GM19193 (cell line): ENCODE data around the gene ENGASE.

ENCODE experiments used
- POLR2A ChIP-seq: IDR thresholded peaks from 4 replicates; pipeline ENCODE4 v1.6.1; 2011; ENCODE audit not compliant: insufficient read depth, insufficient read length; ENCODE audit errors: extremely low read depth

The ENGASE gene

DNA sequence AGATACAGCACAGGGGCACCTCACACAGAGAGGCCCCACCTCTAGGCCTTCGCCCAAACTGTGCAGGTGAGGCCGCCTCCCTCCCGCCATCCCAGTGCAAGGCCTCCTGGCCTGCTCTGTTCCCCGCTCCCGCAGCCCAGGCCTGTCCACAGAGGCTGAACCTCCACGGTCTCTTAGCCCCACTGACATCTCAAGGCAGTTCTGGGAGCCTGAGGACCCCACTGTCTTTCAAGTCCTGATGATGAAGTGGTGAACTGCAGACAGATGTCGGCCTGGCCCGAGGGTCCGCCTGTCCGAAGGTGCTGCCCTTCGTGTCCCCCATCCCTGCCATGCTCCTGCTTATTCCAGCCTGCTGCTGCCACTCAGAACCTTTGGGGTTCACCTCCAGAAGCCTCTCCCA lies 32.3 kb downstream of the ENGASE start:
- no peak for TF ChIP-seq POLR2A

DNA sequence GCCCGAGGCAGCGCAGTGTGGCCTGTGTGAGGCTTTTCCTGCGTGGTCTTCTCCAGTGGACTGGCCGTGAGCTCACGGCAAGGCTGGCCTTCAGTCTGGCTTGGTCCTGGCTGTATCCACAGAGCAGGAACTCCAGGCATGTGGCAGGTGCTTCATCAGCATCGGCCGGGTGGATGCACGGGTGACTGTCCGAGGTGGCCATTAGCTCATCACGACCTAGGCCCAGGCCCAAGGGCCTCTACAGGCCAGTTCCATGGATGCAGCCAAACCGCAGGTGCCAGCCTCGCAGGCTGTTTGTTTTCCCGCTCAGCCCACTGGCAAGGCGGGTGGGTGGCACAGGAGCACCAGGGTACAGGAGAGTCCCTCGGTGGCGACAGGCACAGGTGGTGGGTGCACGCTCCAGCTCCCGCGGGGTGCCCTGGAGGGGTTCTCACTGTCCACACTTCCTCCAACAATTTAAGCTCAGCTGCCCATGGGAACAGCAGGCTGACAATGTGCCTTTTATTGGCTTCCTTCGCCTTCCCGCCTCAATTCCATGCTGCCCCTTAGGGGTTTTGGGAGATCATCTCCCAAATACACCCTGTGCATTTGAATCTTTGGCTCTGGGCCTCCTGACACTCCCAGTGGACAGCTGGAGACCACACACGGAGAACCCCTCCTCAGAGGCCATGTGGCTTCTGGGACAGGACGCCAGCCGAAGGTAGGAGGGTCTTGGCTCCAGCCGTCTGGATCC lies 33.0 kb downstream of the ENGASE start:
- TF ChIP-seq POLR2A = no peak

DNA sequence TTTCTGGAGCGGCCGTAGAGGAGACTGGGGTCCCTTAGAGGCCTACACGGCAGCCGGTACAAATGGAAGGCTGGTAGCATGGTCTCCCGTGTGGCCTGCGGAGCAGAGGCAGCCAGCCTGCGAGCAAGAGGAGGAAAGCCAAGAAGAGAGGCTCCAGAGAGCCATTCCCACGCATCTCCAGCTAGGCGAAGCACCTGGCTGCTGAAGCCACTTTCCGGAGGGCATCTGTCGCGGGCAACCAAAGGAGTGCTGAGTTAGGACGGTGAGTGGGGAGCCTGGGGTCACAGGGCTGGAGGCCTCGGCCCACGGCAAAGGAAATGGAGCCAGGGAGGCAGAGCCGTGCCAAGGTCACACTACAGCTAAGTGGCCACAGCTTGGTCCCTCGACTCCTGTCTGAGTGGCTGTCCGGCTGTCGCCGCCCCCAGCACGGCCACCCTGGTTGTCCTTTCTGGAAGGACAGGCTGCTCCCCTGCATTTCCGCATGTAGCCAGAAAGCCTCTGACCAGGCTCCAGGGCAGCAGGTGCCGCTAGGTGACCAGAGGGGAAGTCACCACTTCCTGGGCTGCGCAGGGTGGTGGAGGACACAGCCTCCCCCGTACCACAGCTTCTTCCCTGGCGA lies 33.7 kb downstream of the ENGASE start:
- no peak for TF ChIP-seq POLR2A

DNA sequence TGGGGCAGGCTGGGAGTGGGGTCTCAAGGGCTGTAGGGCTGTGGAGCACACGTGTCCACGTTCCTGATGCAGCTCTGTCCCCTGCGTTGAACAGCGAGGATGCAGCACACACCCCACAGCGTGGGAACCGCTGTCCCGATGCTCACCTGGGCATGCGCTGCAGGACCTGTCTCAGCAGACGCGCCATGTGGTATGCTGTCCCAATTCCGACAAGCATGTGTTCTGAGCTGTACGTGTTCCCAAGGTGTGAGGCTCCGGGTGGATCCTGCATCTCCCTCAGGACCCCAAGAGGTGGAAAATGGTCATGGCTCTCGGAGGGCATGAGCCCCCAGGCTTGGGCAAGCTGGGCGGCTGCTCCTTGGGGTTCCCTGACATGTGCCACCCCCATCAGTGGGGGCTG lies 34.2 kb downstream of the ENGASE start:
- TF ChIP-seq POLR2A = no peak

DNA sequence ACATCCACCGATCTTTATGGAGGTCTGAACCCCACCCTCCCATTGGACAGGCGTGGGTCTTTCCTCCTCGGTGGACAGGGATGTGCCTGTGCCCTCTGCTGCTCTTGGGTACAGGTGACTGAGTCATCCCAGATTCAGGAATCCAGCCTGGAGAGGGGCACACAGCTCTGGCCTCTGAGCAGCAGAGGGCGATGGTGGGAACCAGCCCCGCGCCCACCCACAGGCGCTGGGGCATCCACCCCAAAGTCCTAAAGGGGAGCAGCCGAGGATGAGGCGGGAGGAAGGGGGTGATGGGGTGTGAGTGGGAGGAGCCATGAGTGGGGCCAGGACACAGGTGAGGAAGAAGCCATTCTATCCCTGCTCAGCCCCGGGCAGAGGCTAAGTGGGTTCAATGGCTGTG lies 35.0 kb downstream of the ENGASE start:
- TF ChIP-seq POLR2A = no peak

DNA sequence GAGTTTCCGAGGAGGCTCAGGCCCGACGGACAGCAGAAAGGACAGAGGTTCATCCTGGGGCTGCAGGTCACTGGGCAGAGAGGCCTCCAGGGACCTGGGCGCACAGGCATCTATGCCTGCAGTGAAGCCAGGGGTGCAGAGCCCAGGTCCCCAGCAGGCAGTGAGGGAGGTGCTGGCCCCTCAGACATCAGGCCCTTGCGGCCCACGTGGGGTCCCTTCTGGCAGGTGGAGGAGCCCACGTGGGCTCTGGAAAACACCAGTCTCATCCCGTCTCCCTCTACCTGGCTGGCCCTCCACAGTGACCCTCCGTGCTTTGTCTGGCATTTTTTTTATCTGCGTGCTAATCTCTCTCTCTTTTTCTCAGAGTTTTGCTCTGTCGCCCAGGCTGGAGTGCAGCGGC lies 36.5 kb downstream of the ENGASE start:
- TF ChIP-seq POLR2A = no peak

DNA sequence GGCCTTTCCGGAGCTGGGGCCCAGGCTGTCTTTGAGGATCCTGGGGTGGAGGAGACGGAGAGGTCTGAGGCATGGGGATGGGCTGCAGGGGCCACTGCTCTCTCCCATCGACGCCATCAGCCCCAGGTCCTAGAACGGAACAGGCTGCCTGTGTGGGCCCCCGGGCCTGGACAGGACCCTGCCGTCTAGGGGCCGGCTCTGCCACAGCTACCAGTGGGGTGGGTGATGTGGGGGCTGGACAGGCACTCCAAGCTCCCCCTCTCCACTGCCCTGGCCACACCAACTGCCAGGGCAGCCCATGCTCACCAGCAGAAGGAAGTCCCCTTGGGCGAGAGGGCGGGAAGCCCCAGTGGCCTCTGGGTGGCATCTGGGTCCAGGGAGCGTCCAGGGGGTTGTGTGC lies 37.8 kb downstream of the ENGASE start:
- no peak for TF ChIP-seq POLR2A

DNA sequence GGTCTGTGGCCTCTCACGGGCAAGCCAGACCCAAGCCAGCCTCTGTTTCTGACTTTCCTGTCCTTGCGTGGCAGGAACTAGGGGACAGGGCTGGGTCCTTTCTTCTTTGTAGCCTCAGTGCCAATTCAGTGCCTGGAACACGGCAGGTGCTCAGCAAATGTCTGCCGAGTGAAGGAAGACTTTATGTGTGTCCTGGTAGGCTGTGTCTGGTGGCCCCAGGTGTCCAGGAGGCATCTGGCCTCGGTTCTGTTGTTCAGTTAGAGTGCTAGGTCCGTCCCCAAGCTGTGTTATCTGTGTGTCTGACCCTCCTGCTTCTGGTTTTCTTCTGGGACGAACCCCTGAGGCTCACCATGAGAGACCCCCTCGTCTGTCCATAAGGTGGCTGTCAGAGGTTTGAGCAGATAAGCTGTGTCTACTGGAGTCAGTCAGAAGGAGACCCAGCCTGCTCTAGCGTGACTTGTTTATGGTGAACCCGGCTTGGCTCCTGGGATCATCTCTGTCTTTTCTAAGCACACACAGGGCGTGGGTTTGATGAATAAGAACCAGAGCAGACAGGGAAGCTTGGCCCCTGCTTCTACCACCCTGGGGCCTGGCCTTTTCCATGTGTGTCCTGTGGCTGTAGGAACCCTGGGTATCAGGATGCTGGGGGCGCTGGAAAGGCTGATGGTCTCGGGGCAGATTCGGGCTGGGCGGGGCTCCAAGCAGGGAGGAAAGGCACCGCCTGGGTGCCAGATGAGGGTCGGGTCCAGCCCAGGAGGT lies 39.3 kb downstream of the ENGASE start:
- no peak for TF ChIP-seq POLR2A

DNA sequence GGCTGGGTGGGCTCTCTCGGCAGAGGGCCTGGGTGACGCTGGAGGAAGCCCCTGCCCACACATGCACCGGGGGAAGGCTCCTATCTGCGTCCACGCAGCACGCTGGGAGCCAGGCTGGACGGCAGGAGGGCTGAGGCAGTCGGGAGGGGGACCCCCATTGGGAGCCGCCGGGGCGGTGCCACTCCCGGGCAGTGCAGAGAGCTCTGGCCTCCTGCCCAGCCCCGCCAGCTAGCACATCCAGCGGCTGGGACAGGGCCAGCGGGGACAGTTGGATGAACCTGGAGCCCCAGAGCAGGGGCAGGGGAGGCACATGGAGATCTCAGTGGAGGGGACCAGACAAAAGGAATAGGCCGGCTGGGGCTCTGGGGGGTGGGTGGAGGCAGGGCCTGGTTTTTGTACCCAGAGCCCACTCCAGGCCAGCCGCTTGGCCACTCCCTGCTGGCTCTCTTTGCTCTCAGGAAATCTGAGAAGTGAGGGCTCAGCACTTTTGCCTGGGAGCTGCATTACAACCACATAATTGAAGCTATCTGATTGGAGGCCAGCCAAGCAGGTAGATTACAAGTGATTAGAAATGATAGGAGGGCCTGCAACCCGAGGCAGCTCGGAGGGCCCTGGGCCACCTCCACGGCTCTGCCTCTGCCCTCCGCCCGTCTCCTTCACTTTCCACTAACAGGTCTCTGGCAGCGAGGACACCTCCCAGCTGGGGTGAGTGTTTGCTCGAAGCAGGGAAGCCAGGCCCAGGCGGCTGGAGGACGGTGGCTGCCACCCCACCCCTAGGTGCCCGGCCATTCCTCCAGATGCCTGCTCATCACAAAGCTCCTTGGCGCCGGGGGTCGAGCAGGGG lies 40.1 kb downstream of the ENGASE start:
- no peak for TF ChIP-seq POLR2A

DNA sequence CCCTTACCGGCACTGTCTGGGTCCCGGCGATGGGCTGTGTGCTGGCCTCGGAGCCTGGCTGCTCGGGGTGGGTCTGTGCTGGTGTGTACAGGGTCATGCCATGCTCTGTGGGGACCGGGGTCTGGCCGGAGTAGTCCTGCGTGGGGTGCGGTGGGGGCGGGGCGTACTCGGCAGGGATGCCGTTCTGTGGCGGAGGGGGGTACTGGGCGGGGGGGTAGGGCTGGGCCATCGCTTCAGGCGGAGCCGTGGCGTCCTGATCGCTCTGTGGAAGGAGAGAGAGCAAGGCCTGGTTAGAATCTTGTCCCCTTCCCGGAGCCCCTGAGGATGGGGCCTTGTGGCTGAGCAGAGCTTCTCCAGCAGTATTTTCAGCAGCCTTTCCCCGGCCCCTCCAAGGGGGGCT lies 40.9 kb downstream of the ENGASE start:
- no peak for TF ChIP-seq POLR2A

DNA sequence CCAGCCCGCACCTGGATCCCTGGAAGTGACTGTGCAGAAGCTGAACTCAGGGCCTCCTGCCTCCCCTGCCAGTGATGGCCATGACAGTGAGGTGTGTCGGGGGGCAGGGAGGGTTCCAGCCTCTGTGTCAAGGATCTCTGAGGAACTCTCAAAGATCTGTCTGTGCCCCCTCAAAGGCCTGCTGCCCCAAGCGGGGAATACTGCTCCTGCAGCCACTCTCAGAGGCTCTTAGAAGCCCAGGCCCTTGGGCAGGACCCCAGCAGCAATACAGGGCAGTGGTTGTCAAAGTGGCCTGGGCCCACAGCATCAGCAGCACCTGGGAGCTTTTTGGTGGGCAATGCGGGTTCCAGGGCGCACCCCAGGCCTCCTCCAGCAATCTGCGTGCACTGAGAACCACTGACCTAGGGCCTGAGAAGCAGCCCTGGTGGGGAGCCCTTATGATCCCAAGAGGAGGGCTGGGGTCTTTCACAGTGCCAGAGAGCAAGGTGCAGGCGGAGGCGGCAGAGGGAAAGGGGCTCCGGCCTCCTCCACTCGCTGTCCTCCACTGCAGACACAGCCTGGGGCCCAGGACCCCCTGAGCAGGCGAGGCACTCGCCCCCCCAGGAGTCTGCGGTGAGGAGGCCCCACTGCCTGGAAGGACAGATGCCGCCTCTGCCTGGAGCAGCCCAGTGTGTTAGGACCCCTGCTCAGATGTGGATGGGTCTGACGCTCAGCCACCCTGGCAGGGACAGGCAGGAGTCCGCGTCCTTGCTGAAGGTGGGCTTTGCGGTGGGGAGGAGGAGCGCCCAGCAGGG lies 42.1 kb downstream of the ENGASE start:
- TF ChIP-seq POLR2A = no peak

DNA sequence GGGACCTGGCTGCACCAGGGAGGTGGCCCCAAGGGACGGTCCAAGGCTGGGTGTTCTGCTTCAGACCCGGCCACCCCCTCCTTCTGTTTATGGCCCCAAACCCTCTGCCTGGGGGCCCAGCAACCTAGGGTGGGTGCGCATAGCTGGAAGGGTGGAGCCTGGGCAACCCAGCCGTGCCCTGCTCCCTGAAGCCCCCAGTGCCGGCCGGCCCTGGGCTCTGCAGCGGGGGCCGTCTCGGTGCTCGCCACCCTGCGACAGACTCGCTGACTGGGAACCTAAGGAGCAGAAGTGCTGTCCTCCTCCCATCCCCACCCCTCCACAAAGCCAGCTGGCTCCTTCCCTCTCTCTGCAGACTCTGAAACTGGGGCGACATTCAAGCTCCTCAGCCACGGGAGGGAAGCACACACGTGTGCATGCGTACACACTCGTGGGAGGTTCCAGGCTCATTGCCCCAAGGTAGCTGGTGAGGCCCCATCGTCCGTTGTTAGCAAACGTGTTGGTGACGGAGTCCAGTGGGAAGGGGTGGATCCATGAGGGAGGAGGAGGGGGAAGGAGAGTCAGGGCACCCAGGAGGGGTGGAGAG lies 43.4 kb downstream of the ENGASE start:
- no peak for TF ChIP-seq POLR2A

DNA sequence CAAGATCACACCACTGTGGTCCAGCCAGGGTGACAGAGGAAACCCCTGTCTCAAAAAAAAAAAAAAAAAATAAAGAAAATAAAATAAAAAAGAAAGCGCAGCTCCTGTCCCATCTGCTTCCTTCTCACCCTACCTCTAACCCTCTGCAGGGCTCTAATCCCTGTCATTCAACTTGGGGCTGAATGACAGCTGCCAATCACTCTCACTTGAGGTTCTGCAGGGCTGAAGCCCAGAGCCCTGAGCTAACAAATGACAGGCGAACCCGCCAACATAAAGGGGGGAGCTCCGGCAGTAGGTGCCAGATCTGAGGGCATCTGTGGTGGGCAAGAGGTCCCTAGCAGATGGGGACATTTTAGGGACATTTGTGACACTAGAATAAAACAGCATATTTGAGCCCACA lies 44.3 kb downstream of the ENGASE start:
- no peak for TF ChIP-seq POLR2A

DNA sequence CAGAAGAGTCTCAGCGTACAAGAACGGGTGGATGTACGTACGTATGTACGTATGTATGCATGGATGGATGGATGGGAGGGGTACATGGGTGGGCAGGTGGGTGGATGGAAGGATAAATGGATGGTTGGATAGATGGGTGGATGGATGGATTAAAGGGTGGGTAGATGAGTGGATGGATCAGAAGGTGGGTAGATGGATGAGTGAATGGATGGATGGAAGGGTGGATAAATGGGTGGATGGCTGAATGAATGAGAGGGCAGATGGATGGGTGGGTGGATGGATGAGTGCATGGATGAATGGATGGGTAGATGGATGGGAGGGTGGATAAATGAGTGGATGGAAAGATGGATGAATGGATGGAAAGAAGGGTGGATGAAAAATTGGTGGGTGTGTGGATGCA lies 45.6 kb downstream of the ENGASE start:
- TF ChIP-seq POLR2A = no peak
